ENCODE data around the gene CA12.

CA12 gene

GRCh38 chr15:63353261-63353660 is 28.4 kb downstream of the CA12 start:
- no peak overlapping the region for H3K4me3 ChIP-seq (replicated peaks in 1 of 2; ENCODE audit: low read depth in 2 of 2, low read length in 2 of 2)

GRCh38 chr15:63352808-63353207 is 28.8 kb downstream of the CA12 start:
- no peak for TF ChIP-seq CTCF (IDR thresholded peaks at IDR 0.05; ENCODE audit: low read depth, low read length)
- no peak overlapping the region for H3K4me3 ChIP-seq (replicated peaks in 1 of 2; ENCODE audit: low read depth in 2 of 2, low read length in 2 of 2)
- DNase-seq (ENCODE audit: low read depth in 2 of 2): no peak

More at GRCh38 chr15:63353261-63353660, 28.4 kb downstream of the CA12 start:
- TF ChIP-seq CTCF (IDR thresholded peaks at IDR 0.05; ENCODE audit: low read depth, low read length): no peak
- DNase-seq (ENCODE audit: low read depth in 2 of 2): no peak

- H3K4me3 ChIP-seq (replicated peaks in 1 of 2; ENCODE audit: low read depth in 2 of 2, low read length in 2 of 2): no peak overlapping the region
- TF ChIP-seq CTCF (IDR thresholded peaks at IDR 0.05; ENCODE audit: low read depth, low read length): no peak
- DNase-seq (ENCODE audit: low read depth in 2 of 2): no peak
Measured at GRCh38 chr15:63351170-63351569, 30.5 kb downstream of the CA12 start.

- H3K4me3 ChIP-seq (replicated peaks in 1 of 2; ENCODE audit: low read depth in 2 of 2, low read length in 2 of 2): no peak overlapping the region
- TF ChIP-seq CTCF (IDR thresholded peaks at IDR 0.05; ENCODE audit: low read depth, low read length): no peak
- DNase-seq (ENCODE audit: low read depth in 2 of 2): peak in 1 of 2 donors; percentile 51
Measured at GRCh38 chr15:63350178-63350621, 31.4 kb downstream of the CA12 start.

GRCh38 chr15:63349621-63350020 is 32.0 kb downstream of the CA12 start:
- no peak for TF ChIP-seq CTCF (IDR thresholded peaks at IDR 0.05; ENCODE audit: low read depth, low read length)
- no peak for DNase-seq (ENCODE audit: low read depth in 2 of 2)
- H3K4me3 ChIP-seq (replicated peaks in 1 of 2; ENCODE audit: low read depth in 2 of 2, low read length in 2 of 2): no peak overlapping the region

- H3K4me3 ChIP-seq (replicated peaks in 1 of 2; ENCODE audit: low read depth in 2 of 2, low read length in 2 of 2): no peak overlapping the region
- TF ChIP-seq CTCF (IDR thresholded peaks at IDR 0.05; ENCODE audit: low read depth, low read length): no peak
- peak in 1 of 2 donors; percentile 35 for DNase-seq (ENCODE audit: low read depth in 2 of 2)
Measured at GRCh38 chr15:63349156-63349555, 32.5 kb downstream of the CA12 start.

GRCh38 chr15:63348392-63348791 is 33.3 kb downstream of the CA12 start:
- no peak for TF ChIP-seq CTCF (IDR thresholded peaks at IDR 0.05; ENCODE audit: low read depth, low read length)
- no peak overlapping the region for H3K4me3 ChIP-seq (replicated peaks in 1 of 2; ENCODE audit: low read depth in 2 of 2, low read length in 2 of 2)
- peak; percentile 83 to 87 for DNase-seq (ENCODE audit: low read depth in 2 of 2)

Data from cardiac fibroblast (primary cell).